Measurements from ENCODE around the gene ARHGAP18. TPM values are rescaled to one million over a fixed set of nuclear protein-coding genes. Genes with fewer than 3 reads are reported as not detected.

Gene ARHGAP18
- total RNA-seq, 1 donor, result 14.3 TPM

DNA sequence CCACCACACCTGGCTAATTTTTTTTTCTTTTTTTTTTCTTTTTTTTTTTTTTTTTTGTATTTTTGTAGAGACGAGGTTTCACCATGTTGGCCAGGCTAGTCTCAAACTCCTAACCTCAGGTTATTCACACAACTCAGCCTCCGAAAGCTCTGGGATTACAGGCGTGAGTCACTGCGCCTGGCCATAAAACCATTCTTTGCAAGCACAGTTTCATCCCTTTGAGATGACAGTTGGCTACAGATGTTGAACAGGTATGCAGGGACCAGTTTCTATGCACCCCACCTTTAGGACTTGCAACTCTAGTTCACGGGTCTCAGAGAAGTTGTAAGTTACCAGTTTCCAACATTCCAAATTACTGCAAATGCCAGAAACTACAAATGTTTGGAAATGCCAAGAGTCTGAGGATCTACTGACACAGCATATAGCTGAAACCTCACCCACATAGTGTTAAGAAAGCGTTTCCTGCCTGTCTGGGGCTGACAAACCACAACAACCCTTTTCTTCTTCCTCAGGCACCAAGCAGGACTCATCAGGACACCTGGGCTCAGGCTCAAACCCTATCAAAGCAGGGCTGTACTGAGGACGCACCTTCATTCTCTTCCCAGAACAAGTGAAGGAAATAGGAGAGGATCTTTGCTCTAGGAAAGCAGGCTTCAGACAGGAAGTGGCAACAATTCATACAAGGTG is 22.9 kb downstream of the ARHGAP18 start:
- no peak overlapping the region for H3K4me3 ChIP-seq (ENCODE audit: low read length)
- peaks cover 83% of the 10 kb centered on the region for H3K4me1 ChIP-seq (ENCODE audit: insufficient read depth, low read length)
- H3K27me3 ChIP-seq (ENCODE audit: insufficient read depth, low read length), result no peaks in the 10 kb centered on the region
- H3K9me3 ChIP-seq (ENCODE audit: low read depth, low read length), result no peaks in the 10 kb centered on the region

DNA sequence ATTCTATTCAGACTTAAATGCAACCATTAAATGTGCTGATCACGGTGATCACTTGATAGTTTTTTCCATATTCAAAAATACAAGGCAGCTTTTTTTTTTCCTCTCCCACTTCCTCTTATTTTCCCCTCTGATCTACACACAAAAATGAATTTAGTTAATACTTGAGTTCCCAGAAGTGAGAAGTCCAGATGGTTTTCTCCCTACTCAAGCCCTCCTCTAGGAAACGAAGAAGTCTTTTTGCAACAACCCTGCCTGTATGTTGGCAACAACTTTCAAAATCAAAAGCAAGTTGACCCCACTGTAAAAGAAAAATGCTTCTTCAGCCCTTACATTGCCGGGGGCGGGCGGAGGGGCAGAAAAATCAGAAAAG is 24.3 kb downstream of the ARHGAP18 start:
- Histone ChIP-seq H3K4me1 (ENCODE audit: insufficient read depth, low read length) (peaks cover 73% of the 10 kb centered on the region), H3K4me3 (ENCODE audit: low read length) (no peak overlapping the region), H3K27me3 (ENCODE audit: insufficient read depth, low read length) (no peaks in the 10 kb centered on the region), H3K9me3 (ENCODE audit: low read depth, low read length) (no peaks in the 10 kb centered on the region)

- H3K4me3 ChIP-seq (ENCODE audit: low read length), result no peak overlapping the region
Measured at GRCh38 chr6:129684903-129685661, 24.9 kb downstream of the ARHGAP18 start.

GRCh38 chr6:129684323-129684884 is 25.6 kb downstream of the ARHGAP18 start:
- Histone ChIP-seq H3K4me3 (ENCODE audit: low read length) (no peak overlapping the region), H3K4me1 (ENCODE audit: insufficient read depth, low read length) (peaks cover 70% of the 10 kb centered on the region), H3K9me3 (ENCODE audit: low read depth, low read length) (no peaks in the 10 kb centered on the region), H3K27me3 (ENCODE audit: insufficient read depth, low read length) (no peaks in the 10 kb centered on the region)

More at GRCh38 chr6:129684903-129685661, 24.9 kb downstream of the ARHGAP18 start:
- Histone ChIP-seq H3K4me1 (ENCODE audit: insufficient read depth, low read length) (peaks cover 73% of the 10 kb centered on the region), H3K9me3 (ENCODE audit: low read depth, low read length) (no peaks in the 10 kb centered on the region), H3K27me3 (ENCODE audit: insufficient read depth, low read length) (no peaks in the 10 kb centered on the region)

GRCh38 chr6:129683601-129684322 is 26.2 kb downstream of the ARHGAP18 start:
- no peaks in the 10 kb centered on the region for H3K9me3 ChIP-seq (ENCODE audit: low read depth, low read length)
- H3K4me3 ChIP-seq (ENCODE audit: low read length), result no peak overlapping the region
- peaks cover 63% of the 10 kb centered on the region for H3K4me1 ChIP-seq (ENCODE audit: insufficient read depth, low read length)
- H3K27me3 ChIP-seq (ENCODE audit: insufficient read depth, low read length), result no peaks in the 10 kb centered on the region

DNA sequence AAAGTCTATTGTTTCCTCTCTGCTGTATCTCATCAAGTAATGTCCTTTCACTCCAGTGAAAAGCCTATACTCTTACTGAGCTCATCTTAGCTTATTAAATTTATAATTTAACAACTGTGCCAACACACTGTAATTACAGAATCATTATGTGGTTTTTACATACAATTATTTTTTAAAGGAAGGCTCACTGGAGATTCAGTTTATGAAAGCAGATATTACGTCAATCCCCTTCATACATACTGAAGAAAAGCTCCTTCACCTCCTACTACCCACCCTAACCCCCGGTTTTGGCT is 28.1 kb downstream of the ARHGAP18 start:
- Histone ChIP-seq H3K4me1 (ENCODE audit: insufficient read depth, low read length) (peaks cover 47% of the 10 kb centered on the region), H3K9me3 (ENCODE audit: low read depth, low read length) (no peaks in the 10 kb centered on the region), H3K4me3 (ENCODE audit: low read length) (no peak overlapping the region), H3K27me3 (ENCODE audit: insufficient read depth, low read length) (no peaks in the 10 kb centered on the region)

DNA sequence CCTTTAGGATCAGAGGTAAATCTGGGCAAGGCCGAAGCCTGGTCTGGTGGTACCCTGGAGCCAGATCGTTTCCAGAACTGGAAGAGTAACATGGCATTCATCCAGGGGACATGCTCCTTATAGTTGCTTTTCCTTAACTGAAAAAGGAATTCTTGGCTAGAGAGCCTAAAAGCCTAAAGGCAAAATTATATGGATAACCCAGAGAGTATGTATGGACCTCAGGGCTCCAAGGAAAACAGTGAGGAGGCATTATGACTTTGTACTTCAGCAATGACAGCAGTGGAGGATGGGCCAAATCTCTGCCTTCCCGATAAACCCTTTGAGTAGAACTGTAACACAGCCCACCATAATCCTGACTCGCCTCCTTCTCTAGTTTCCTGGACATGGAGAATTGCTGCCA is 29.3 kb downstream of the ARHGAP18 start:
- Histone ChIP-seq H3K4me3 (ENCODE audit: low read length) (no peak overlapping the region), H3K4me1 (ENCODE audit: insufficient read depth, low read length) (peaks cover 34% of the 10 kb centered on the region), H3K9me3 (ENCODE audit: low read depth, low read length) (no peaks in the 10 kb centered on the region), H3K27me3 (ENCODE audit: insufficient read depth, low read length) (no peaks in the 10 kb centered on the region)

DNA sequence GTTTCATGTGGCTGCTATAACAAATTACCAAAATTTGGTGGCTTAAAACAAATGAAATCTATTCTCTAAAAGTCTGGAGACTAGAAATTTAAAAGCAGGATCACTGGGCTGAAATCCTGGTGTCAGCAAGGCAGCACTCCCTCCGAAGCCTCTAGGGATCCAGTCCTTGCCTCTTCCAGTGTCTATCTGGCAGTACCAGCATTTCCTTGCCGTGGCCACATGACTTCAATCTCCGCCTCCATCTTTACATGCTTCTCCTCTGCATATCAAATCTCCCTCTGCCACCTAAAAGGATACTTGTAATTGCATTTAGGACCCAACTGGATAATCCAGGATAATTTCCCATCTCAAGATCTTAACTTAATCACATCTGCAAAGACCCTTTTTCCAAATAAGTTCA is 30.2 kb downstream of the ARHGAP18 start:
- H3K4me1 ChIP-seq (ENCODE audit: insufficient read depth, low read length), result peaks cover 26% of the 10 kb centered on the region
- H3K9me3 ChIP-seq (ENCODE audit: low read depth, low read length), result no peaks in the 10 kb centered on the region
- H3K4me3 ChIP-seq (ENCODE audit: low read length), result no peak overlapping the region
- no peaks in the 10 kb centered on the region for H3K27me3 ChIP-seq (ENCODE audit: insufficient read depth, low read length)

- H3K4me1 ChIP-seq (ENCODE audit: insufficient read depth, low read length), result peaks cover 22% of the 10 kb centered on the region
- no peak overlapping the region for H3K4me3 ChIP-seq (ENCODE audit: low read length)
- no peaks in the 10 kb centered on the region for H3K9me3 ChIP-seq (ENCODE audit: low read depth, low read length)
- H3K27me3 ChIP-seq (ENCODE audit: insufficient read depth, low read length), result no peaks in the 10 kb centered on the region
Measured at GRCh38 chr6:129679275-129679674, 30.7 kb downstream of the ARHGAP18 start.

- Histone ChIP-seq H3K27me3 (ENCODE audit: insufficient read depth, low read length) (no peaks in the 10 kb centered on the region), H3K4me1 (ENCODE audit: insufficient read depth, low read length) (peaks cover 17% of the 10 kb centered on the region), H3K9me3 (ENCODE audit: low read depth, low read length) (no peaks in the 10 kb centered on the region)
Measured at GRCh38 chr6:129678463-129678862, 31.5 kb downstream of the ARHGAP18 start.

DNA sequence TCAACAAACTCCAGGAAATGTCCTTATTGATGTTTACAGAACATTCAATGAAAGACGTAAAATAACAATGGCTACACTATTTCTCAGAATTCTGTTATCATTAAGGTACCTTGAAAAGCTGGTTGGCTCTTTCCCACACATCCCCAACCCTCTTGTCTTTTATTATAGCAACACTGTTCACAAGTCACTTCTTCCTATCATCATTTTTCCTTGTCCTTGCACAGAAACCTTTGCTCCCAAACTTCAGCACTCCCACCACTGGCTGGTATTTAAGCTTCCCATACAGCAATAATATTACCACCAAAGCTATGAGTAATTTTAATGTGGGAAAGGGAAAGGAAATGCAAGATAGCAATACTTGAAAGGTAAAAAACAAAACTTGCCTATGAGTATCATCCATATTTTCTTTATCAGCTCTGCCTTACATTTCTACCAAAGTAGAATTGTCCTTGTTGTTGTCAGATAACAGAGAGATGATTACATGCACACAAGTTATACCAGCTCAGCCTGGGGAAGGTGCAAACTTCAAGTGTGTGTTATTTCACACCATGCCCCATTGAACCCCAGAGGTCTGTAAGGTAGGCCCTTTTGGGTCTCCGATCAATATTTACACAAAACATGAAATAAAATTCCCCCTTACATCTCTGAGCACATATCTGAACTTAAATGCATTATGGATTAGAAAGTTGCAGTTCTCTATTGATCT is 32.2 kb downstream of the ARHGAP18 start:
- Histone ChIP-seq H3K9me3 (ENCODE audit: low read depth, low read length) (no peaks in the 10 kb centered on the region), H3K27me3 (ENCODE audit: insufficient read depth, low read length) (no peaks in the 10 kb centered on the region), H3K4me1 (ENCODE audit: insufficient read depth, low read length) (peaks cover 14% of the 10 kb centered on the region), H3K4me3 (ENCODE audit: low read length) (no peak overlapping the region)

More at GRCh38 chr6:129678463-129678862, 31.5 kb downstream of the ARHGAP18 start:
- no peak overlapping the region for H3K4me3 ChIP-seq (ENCODE audit: low read length)

DNA sequence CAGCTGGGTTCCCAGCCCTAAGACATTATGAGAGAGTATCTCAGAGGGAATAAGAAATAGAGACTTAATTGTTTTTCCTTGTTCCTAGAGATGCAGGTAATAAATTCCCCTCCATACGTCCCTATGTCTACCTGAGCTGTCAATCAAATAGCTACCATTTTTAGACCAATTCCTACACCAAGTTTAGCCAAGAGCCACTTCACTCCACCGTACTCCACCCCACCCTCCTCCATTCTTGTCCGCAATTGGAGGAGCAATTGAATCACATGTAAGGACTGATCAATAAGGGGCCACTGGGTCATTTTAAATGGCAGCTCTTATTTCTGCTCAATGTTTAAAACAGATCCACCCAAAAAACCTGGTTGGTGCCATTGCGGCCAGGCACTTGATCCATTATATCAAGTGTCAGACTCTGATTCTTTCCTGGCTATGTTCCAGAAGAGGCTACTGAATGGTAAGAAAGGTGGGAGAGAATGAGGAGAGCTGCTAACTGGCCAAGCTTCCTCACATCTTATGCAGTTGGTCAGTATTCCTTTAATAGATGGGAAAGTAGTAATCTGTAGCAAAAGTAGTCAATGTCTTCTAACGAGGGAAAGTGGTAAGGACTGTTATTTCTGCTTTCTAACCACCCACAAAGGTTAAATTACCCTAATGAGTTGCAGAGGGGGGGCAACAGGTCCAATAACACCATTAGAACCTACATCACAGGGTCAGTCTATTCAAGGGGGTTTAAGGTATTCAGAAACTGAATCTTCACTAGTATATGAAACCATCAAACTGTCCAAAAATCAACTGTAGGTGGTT is 34.1 kb downstream of the ARHGAP18 start:
- peaks cover 25% of the 10 kb centered on the region for H3K4me1 ChIP-seq (ENCODE audit: insufficient read depth, low read length)
- H3K4me3 ChIP-seq (ENCODE audit: low read length), result no peak overlapping the region
- H3K9me3 ChIP-seq (ENCODE audit: low read depth, low read length), result no peaks in the 10 kb centered on the region
- no peaks in the 10 kb centered on the region for H3K27me3 ChIP-seq (ENCODE audit: insufficient read depth, low read length)

- Histone ChIP-seq H3K4me1 (ENCODE audit: insufficient read depth, low read length) (peaks cover 25% of the 10 kb centered on the region), H3K4me3 (ENCODE audit: low read length) (no peak overlapping the region), H3K9me3 (ENCODE audit: low read depth, low read length) (no peaks in the 10 kb centered on the region), H3K27me3 (ENCODE audit: insufficient read depth, low read length) (no peaks in the 10 kb centered on the region)
Measured at GRCh38 chr6:129673748-129674147, 36.2 kb downstream of the ARHGAP18 start.

Measured in mononuclear cell (primary cell).